NCI-H2029 treated with DMSO at 0.1 percent for 48 hours (cell line): ENCODE measurements around the gene KLHDC7A.
"Not testable (repeated sequence)": the region's sequence is repeated elsewhere in the genome, so short reads cannot be mapped to it uniquely, and the experiment has no call there.

Source experiments
- DNase-seq: peaks from one replicate; lab custom pipeline; 2025; lab: John Stamatoyannopoulos, UW

Gene KLHDC7A

DNA sequence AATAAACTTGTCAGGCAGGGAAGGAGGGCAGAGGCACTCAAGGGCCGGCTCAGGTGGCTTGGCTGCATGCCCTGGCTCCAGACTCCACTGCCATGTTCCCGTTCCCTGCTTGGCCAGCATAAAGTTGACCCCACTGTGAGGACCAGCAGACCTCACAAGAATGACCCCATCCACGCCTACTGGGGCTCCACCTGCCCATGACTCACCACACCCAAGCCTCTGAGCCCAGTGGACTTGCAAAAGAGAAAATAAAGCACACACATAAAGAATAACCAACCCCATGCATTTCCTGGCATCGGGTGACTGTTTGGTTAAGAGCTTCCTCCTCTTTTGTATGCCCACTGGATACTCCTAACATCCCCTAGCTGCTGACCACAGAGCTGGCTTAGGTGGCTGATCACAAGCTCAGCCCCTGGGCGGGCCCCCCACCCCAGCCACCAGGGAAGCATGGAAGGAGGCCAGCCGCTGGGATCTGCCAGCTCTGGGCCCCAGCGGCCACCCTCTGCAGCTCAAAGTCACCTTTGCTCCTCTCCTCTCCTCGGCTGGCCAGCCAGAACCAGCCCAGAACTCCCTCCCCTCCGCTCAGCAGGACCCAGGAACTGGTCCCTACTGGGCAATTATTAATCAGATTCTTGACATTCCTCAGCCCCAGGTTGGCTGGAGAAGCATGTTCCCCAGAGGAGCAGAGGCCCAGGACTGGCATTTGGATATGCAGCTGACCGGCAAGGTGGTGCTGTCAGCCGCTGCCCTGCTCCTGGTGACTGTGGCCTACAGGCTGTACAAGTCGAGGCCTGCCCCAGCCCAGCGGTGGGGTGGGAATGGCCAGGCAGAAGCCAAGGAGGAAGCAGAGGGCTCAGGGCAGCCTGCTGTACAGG lies at the start of gene KLHDC7A:
Gene KLHDC7A (plus strand): TSS at position 616 of the 875 bp plus-strand sequence. CDS start 52 bp downstream, at position 668.
- peak; percentile 87 for DNase-seq

DNA sequence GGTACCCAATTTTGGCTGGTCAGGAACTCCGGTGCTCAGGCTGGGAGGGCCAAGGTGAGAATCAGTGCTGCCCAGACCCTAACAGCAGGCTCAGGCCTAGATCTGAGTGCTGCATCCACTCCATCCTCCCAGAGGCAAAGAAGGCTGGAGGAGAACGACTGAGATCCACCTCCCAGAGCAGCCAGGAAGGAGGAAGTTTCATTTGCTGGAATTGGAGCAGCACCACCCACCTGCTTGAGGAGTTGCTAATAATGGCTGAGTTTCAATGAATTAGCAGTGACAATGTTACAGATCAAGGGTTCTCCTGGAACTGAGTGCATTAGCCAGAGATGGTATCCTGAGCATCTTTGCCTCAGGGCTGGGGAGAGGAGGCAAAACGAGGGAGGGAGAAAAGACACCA lies 46.7 kb upstream of the KLHDC7A start:
- DNase-seq, result no peak

DNA sequence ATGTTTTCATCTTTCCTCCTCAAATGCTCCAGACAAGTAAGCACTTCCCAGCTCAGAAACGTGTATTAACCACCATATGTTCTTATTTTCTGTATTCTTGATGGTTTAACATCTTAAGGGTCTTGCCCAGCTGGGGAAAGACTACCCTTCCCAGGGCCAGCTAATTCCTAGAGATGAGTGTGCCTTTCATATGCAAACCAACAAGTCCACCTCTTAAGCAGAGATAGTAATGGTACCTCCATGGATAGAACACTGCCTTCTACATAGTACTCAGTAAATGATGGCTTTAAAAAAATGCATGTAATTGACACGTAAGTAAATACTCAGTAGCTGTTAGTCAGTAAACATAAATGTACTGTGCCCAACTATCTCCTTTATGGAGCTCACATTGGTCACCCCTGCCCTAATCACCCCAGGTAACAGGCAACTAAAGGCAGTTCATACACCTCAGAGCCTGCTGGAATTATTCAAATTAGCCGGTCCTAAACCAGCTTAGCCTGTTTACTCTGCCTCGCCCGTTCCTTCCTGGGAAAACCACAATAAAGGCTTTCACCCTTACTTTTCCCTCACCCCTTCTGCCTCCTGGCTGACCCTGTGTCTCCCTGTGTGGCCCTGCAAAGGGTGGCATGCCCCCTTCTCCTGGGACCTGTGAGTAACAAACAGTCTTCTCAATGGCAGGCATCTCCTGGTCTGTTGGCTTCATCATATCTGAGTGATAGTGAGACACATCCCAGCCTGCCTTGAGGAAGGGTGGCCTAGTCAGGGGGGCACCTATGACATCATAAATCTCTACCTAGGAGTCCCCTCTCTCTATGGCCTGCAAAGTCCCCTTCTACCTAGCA lies 40.1 kb upstream of the KLHDC7A start:
- DNase-seq, result no peak

DNA sequence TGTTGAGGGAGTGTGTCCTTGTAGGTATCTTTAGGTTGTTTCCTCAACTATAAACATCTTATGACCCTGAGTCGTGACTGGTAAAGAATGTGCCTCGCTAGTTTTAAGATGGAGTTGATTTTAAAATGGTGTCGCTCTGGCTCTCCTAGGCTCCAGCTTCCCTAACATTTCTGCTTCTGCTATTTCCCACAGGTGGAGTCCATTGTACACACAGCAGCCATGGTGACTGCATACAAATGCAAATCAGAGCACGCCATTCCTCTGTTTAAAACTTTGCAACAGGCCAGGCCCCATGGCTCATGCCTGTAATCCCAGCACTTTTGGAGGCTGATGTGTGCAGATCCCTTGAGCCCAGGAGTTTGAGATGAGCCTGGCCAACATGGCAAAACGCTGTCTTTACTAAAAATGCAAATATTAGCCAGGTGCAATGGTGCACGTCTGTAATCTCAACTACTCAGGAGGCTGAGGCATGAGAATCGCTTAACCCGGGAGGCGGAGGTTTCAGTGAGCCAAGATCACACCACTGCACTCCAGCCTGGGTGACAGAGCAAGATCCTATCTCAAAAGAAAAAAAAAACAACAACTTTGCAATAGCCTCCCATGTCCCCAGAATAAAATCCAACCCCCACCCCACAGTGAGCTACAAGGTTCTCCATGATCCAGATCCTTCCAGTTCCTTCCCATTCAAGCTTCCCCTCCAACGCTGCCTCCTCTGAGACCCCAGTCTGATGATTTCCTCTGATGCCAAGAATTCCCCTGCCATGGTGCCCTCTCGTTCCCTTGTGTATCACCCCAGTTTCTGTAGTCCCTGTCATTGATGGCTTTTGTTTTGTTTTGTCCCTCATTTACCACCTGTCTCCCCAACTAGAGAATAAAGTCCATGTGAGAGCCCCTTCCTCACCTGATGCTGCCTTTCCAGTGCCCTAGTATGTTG lies 36.9 kb upstream of the KLHDC7A start:
- DNase-seq, result no peak

DNA sequence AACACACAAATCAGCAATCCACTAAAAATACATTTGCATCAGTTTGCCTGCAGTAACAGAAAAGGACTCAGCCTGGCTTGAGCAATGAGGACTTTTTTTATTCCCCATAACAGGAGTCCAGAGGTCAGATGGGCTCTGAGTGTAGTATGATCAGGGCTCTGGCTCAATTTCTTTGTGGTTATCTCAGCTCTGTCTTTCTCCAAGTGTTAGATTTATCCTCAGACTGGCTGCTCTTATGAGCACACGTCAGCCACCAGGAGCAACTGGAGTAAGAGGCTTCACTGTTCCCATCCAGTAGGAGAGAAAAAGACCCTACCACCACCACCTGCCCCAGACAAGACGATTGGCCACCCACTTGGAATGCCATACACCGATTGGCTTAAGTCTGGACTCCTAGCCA lies 36.2 kb upstream of the KLHDC7A start:
- DNase-seq, result no peak

DNA sequence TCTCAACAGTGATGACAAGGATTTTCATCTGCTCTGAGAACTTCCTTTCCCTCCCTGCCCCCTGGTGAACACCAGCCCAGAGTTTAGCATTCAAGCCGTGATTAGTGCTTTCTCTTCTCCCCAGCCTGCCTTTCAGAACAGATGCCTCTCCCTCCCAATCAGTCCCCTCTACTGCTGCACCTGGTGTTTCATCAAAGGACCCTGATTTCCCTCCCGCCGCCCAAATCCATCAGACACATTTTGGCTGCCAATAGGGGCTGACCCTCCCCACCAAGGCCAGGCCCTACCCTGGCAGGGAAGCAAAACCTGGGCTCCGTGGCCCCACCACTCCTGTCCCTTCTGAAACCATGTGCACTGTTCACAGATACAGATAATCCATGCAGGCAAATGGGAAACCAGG lies 34.0 kb upstream of the KLHDC7A start:
- no peak for DNase-seq

DNA sequence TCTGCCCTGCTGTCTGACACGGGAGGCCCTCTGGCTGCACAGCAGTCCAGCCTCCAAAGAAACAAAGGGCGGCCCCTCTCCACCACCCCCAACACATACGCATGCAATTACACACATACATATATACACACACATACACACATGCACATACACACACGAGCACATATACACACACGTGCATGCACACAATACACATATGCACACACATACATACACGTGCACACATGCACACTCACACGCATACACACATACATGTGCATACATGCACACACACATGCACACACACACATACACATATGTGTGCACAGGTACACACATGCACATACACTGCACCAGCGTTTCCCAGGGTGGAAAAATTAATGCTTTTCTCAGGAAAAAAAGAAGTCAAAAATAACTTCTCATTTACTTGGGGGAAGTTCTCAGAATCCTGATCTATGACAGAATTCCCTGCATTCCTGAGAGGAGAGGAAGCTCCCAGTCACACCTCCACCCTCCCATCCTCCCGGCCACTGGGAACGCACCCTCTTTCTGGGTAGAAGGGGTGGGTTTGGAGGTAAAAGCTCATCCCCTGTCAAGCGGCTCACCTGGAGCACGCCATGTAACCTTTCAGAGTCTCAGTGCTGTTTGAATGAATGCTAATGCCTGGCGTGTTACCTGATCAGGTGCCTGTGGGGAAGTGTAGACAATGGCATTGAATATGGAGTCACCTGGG lies 33.1 kb upstream of the KLHDC7A start:
- DNase-seq, result no peak

DNA sequence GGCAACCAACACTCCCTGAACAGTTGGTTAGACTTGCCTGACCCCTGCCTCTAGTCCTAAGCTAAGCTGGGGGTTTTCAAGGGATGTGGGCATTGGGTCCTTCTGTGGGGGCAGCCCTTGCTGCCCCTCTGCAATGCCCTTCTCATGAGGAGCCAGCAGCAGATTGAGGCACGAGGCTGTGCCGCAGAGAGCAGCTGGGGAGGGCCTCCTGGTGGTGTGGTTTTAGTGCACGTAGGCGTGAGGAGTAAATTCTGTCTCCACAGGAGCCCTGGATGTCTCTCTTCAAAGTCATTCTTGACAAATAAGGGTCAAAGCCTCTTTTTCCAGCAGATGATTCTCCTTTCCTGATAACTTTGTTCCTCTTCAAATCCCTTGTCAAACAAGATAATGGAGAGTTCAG lies 31.8 kb upstream of the KLHDC7A start:
- no peak for DNase-seq

DNA sequence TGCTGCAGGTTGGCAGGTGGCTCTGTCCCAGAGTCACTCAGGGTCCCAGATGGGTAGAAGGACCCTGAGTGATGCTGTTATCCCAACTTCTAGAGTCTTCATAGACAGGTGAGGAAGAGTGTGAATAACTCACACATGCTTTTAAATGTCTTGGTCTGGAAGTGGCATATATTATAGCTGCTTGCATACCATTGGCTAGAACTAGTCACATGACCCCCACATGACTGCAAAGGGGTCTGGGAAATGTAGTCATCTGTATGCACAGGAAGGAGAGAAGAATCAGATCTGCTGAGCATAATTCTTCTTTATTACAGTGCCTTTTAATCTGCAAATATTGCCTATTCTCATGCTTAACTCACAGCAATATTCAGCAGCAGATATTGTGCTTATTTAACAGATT lies 28.2 kb upstream of the KLHDC7A start:
- peak; percentile 34 for DNase-seq

DNA sequence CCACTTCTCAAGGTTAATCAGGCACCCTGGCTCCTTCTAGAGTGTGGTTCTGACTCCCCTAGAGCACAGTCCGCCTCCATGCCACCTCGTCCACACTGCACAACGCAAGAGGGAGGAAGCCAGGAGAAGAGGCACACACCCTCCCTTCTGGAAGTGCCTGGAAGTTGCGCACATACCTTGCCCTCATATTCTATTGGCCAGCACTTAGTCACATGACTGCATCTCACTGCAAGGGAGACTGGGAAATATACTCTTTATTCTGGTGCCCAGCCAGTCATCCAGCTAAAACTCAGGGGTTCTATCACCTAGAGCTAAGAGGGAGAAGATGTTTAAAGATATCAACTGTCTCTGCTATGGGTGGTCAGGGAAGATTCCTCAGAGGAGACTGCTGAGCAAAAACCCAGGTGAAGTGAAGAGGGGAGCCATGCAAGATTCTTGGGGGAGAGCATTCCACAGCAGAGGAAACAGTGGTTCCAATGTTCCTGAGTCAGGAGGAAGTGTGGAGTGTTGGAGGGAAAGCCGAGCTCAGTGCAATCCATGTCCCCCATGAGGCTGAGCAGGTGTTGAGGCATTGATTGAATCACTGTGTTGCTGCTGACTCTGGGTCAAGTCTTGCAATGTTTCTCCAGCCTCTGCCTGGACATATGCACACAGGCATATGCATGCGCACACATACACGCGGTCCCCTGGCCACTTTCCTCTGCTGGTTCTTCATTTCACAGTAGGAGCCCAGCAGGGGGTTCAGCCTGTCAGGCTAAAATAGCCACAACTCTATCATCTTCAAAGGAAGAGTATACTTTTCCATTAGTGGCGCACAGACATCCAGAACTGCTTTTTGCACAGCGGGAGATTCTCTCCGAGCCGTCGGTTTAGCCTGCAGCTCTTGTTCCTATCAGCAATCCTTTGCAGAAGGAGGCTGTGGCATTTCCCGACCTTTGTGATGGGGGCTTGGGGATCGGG lies 22.3 kb upstream of the KLHDC7A start:
- no peak for DNase-seq

DNA sequence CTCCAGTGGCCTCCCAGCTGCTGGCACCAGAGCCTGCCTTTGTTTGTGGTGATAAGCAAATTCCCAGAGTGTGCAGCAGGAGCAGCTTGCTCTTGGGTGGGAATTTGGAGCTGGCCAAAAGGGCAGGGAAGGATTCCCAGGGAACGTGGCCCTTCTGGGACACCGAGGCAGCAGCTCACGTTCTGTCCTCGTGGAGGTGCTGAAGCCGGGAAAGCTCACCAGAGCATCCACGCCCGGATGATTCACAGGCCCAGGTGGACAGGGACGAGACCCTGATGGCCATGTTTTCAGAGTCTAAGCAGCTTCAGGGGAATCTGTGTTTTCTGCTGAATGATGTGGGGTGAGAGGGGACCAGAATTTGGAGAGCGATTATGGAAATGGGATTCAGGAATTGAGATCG lies 19.1 kb upstream of the KLHDC7A start:
- DNase-seq, result no peak

DNA sequence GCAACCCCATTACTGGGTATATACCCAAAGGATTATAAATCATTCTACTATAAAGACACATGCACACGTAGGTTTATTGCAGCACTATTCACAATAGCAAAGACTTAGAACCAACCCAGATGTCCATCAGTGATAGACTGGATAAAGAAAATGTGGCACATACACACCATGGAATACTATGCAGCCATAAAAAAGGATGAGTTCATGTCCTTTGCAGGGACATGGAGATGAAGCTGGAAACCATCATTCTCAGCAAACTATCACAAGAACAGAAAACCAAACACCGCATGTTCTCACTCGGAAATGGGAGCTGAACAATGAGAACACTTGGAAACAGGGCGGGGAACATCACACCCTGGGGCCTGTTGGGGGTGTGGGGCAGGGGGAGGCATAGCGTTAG lies 18.2 kb upstream of the KLHDC7A start:
- DNase-seq, result not testable (repeated sequence)

DNA sequence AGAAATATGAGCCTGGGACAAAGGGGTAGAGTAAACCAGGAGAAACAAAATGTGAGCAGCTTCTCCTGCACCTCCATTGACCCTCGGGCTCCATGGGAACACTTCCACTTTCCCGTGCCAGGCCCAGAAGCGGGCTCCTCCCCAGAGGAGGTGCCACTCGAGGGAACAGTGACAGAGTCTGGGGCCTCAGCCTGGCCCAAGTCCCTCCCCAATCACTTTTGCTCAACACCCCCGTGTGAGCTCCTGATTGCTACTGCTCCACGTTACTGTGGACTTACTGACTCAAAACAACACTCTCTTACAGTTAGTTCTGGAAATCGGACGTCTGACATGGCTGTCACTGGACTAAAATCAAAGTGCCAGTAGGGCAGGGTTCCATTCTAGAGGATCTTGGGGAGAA lies 17.7 kb upstream of the KLHDC7A start:
- no peak for DNase-seq

DNA sequence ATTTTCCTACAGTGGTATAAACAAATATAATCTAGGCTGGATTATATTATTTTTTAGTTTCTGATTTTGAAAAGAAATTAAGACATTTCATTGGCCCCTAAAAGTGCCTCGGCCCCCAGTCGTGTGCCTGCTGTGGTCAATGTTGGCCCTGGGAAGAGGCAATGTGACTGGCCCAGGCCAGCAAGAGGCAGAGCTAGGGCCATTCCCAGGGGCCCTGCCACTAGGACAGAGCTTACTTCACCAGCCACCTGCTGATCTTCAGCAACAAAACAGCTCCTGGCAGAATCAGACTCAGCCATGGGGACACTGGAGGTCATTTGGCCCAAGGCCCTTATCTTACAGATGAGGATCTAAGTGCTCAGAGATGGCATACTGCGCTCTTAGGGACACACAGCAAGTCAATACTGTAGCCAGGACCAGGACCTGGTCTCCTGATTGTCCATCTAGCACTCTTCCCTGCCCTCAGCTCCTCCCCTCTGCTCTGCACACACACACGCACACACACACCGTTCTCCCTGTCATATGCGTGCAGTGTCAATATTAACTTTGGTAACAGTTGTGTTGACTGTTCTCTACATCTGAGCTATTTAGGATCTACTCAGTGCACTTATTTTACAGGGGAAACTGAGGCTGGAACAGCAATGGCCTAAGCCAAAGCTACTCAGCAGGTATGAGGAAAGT lies 16.6 kb upstream of the KLHDC7A start:
- DNase-seq, result peak; percentile 24

DNA sequence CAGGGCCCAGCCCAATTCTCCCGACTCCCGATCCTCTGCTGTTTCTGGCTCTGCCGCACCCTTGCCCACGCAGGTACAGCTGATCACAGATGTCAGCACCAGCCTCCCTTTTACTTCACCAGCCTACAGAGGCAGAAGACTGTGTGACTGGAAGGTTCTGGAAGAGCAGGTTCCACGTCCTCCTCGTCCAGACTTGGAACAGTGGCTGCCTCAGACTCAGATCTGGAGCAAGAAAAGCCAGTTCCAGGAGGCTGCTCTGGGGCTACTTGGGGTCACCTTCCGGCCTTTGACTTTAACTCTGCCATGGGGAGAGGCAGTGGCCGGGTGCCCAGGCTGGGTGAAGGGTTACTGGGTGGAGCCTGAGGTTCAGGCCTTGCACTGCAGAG lies 16.1 kb upstream of the KLHDC7A start:
- DNase-seq, result no peak

DNA sequence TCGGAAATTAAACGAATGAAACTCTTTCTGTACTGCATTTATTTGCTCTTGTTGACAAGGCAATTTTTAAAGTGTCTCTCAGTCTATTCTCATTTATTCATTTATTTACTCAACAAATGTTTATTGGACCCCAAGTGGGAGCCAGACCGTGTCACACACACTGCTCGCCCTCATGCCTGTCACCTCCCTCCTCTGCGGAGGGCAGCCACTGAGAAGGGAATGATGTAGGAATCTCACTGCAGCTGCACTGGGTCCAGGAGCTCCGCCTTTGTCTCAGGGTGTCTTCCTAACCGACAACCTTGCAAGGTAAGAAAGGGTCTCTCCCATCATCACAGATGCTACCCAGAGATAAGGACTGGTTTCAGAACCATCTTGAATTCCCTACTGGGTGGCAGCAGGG lies 14.1 kb upstream of the KLHDC7A start:
- DNase-seq, result no peak

DNA sequence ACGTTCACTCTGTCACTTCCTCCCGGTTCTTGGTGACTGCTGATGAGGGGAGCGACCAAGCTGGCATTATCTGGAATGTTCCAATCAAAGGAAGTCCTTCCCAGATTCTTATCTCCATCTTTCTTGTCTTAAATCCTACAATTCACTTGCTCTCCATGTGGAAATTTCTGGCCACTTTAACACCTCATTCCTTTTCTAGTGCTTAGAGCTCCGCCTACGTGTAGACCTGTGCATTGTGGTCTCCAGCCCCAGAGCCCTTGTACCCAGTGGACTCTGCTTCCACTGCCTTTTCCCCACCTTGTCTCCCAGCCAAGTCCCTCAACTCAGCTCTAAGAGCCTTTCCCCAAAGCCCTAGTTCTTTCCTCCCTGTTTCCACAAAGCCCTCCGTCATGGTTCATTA lies 12.2 kb upstream of the KLHDC7A start:
- no peak for DNase-seq

DNA sequence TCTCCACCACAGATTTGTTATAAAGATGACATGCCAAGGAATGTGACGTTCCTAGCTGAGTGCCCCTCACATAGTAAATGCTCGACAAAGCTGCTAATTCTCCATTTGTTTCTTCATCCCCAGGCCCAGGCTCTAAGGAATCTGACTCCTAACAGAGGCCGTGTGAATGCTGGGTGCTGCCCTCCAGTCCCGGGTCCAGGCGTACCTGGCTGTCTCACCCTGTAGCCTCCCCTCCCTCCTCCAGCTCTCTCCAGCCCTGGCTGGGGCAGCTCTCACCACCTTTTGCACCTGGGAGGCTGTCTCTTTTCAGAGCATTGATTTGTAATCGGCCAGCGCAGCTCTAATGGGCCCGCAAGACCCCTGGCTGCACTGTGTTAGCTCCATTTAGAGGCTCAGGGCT lies 11.2 kb upstream of the KLHDC7A start:
- DNase-seq, result no peak

DNA sequence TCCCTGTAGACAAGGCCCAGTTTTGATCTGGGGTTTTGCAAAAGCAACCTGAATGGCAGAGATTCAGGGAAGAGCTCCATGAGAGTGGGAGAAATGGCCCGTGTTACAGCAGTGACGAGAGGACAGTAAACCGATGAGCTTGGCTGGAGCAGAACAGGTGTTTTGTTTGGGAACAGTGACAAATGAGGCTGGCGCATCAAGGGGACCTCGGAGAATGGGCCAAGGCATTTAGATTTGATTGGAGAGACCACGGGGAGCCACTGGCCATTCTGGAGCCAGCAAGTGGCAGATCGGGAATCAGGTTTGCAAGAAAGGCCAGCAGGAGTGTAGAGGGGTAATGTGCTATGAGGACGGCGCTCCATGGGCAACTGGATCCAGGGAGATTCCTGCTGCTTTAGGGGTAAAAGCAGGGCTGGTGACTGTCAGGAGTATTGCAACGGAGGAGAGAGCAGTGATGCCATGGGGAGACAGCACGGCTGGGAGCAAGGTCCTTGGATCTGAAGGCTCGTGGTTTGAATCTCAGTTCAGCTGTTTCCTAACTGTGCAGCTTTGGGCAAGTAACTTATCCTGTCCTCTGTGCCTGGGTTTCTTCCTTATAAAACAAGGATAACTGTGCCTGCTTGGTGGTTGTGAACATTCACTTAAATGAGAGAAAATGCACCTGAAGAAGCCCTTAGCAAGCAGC lies 9.9 kb upstream of the KLHDC7A start:
- DNase-seq, result no peak
